OCI-LY1 (cell line): ENCODE measurements around the gene TMEM185A.
"Not testable (repeated sequence)": the region's sequence is repeated elsewhere in the genome, so short reads cannot be mapped to it uniquely, and the experiment has no call there.

Experiments used
- H2AFZ ChIP-seq: fragments of 200-600 bp; sonication (generic), shearing (Covaris generic); 2 replicates; pipeline ENCODE4 v1.6.0; 2014; ENCODE audit warnings: antibody characterized with exemption, mild to moderate bottlenecking, low read length
- H3F3A ChIP-seq: fragments of 200-600 bp; sonication (generic), shearing (Covaris generic); 2 replicates; pipeline ENCODE4 v1.6.0; 2014; ENCODE audit warnings: mild to moderate bottlenecking, antibody characterized with exemption, low read length, moderate library complexity; ENCODE audit not compliant: insufficient read depth
- H3K27ac ChIP-seq: fragments of 200-600 bp; sonication (generic); 2 replicates; pipeline ENCODE4 v1.5.1; 2014; ENCODE audit warnings: low read length, mixed run types, mild to moderate bottlenecking, low read depth; ENCODE audit not compliant: poor library complexity, severe bottlenecking
- H3K27me3 ChIP-seq: fragments of 200-600 bp; sonication (generic); 2 replicates; pipeline ENCODE4 v1.6.0; 2014; ENCODE audit warnings: antibody characterized with exemption, mild to moderate bottlenecking, low read length, moderate library complexity; ENCODE audit not compliant: insufficient read depth
- H3K36me3 ChIP-seq: fragments of 200-600 bp; sonication (generic); 2 replicates; pipeline ENCODE4 v1.6.1; 2014; ENCODE audit warnings: mild to moderate bottlenecking, antibody characterized with exemption, low read length, moderate library complexity, mixed read lengths; ENCODE audit not compliant: insufficient read depth
- H3K4me1 ChIP-seq: fragments of 200-600 bp; sonication (generic); 2 replicates; pipeline ENCODE4 v1.5.1; 2014; ENCODE audit warnings: mild to moderate bottlenecking, low read length, moderate library complexity; ENCODE audit not compliant: insufficient read depth, severe bottlenecking
- H3K4me2 ChIP-seq: fragments of 200-600 bp; sonication (generic), shearing (Covaris generic); 2 replicates; pipeline ENCODE4 v1.6.1; 2014; ENCODE audit warnings: low read length
- H3K4me3 ChIP-seq: fragments of 200-600 bp; sonication (generic); 2 replicates; pipeline ENCODE4 v1.5.1; 2014; ENCODE audit warnings: low read length, low read depth, mild to moderate bottlenecking, mixed read lengths; ENCODE audit not compliant: poor library complexity, severe bottlenecking
- H3K79me2 ChIP-seq: fragments of 200-600 bp; shearing (Covaris generic); 2 replicates; pipeline ENCODE4 v1.6.1; 2016; ENCODE audit warnings: mixed run types, low read length, mixed read lengths; ENCODE audit not compliant: insufficient read depth
- H3K9ac ChIP-seq: fragments of 200-600 bp; sonication (generic), shearing (Covaris generic); 2 replicates; pipeline ENCODE4 v1.6.1; 2014; ENCODE audit warnings: mild to moderate bottlenecking, low read length, mixed read lengths
- H3K9me2 ChIP-seq: fragments of 200-600 bp; sonication (generic), shearing (Covaris generic); 2 replicates; pipeline ENCODE4 v1.6.1; 2014; ENCODE audit warnings: low read depth, mild to moderate bottlenecking, low read length, mixed read lengths
- H3K9me3 ChIP-seq: fragments of 200-600 bp; shearing (Covaris generic); 2 replicates; pipeline ENCODE4 v1.6.1; 2014; ENCODE audit warnings: low read length, mixed read lengths
- H4K20me1 ChIP-seq: fragments of 200-600 bp; sonication (generic), shearing (Covaris generic); 2 replicates; pipeline ENCODE4 v1.6.0; 2016; ENCODE audit warnings: mild to moderate bottlenecking, low read length; ENCODE audit not compliant: insufficient read depth
- EZH2 ChIP-seq: fragments of 200-600 bp; sonication (generic), shearing (Covaris generic); IDR thresholded peaks from 2 replicates; pipeline ENCODE4 v1.8.0; 2017; ENCODE audit warnings: borderline replicate concordance, mixed run types, mild to moderate bottlenecking, antibody characterized with exemption, low read length, moderate library complexity, mixed read lengths
- TF ChIP-seq, protein P1 (sequence below): fragments of 200-600 bp; sonication (generic), shearing (Covaris generic); IDR thresholded peaks from 2 replicates; pipeline ENCODE4 v1.5.1; 2017; ENCODE audit warnings: mild to moderate bottlenecking, antibody characterized with exemption, low read length, moderate library complexity, mixed read lengths

TMEM185A gene

DNA sequence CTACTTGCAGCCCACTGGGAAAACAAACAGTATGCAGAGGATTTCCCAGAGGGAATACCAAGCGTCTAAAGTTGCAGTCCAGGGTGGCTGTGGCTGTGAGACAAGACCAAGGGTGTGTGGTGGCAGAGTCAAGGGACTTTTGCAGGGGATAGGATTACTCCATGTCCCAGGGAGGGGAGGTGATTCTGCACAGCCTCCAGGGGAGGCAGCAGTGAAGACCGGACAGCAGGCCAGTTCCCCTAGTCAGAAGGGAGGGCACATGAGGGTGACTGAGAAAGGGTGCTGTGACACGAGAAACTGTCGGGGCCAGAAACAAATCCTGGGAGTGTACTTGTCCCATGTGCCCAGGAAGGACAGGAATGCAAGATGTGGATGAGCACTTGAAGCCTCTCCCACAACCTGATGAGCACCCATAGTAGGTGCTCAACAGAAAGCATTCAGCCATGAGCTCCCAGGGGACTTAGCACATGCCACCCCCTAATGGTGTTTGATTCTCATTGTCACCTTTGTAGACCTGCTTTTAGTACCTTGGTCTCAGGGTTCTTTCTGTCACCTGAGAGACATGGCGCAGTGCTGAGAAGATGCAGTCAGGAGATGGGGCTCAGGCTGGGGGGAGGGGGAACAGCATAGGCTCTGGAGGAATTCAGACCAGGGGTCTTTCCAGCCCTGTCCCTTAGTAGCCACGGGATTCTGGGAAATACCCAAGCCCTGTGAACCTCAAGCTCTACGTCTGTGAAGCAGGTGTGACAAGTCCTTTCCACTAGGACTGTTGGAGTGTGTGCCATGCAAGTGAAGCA is 63.8 kb downstream of the TMEM185A start:
- Histone ChIP-seq H3K27ac (no peak overlapping the region), H3K27me3 (no peaks in the 10 kb centered on the region), H3K36me3 (no peaks in the 10 kb centered on the region), H4K20me1 (no peaks in the 10 kb centered on the region), H2AFZ (no peak overlapping the region), H3K9me2 (no peaks in the 10 kb centered on the region), H3K4me3 (no peak overlapping the region), H3K9me3 (no peaks in the 10 kb centered on the region), H3F3A (no peaks in the 10 kb centered on the region), H3K4me2 (no peak overlapping the region), H3K4me1 (no peaks in the 10 kb centered on the region), H3K79me2 (no peaks in the 10 kb centered on the region), H3K9ac (no peak overlapping the region)
- TF ChIP-seq, protein P1, sequence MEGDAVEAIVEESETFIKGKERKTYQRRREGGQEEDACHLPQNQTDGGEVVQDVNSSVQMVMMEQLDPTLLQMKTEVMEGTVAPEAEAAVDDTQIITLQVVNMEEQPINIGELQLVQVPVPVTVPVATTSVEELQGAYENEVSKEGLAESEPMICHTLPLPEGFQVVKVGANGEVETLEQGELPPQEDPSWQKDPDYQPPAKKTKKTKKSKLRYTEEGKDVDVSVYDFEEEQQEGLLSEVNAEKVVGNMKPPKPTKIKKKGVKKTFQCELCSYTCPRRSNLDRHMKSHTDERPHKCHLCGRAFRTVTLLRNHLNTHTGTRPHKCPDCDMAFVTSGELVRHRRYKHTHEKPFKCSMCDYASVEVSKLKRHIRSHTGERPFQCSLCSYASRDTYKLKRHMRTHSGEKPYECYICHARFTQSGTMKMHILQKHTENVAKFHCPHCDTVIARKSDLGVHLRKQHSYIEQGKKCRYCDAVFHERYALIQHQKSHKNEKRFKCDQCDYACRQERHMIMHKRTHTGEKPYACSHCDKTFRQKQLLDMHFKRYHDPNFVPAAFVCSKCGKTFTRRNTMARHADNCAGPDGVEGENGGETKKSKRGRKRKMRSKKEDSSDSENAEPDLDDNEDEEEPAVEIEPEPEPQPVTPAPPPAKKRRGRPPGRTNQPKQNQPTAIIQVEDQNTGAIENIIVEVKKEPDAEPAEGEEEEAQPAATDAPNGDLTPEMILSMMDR = no peak
- no peak for TF ChIP-seq EZH2

DNA sequence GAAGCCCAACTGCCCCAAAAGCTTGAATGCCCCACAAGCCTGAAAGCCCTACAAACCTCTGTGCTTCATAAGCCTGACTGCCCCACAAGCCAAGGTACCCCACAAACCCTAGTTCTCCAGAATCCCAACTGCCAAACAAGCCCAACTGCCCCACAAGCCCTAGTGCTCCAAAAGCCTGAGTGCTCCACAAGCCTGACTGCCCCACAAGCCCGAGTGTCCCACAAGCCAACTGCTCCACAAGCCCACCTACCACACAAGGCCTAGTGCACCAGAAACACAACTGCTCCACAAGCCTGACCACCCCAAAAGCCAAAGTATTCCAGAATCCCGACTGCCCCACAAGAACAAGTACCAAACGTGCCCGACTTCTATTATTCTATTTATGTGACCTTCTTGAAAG is 68.2 kb downstream of the TMEM185A start:
- no peaks in the 10 kb centered on the region for H3K79me2 ChIP-seq
- H3F3A ChIP-seq = no peaks in the 10 kb centered on the region
- H3K27ac ChIP-seq = no peak overlapping the region
- no peaks in the 10 kb centered on the region for H3K4me1 ChIP-seq
- no peak overlapping the region for H3K4me3 ChIP-seq
- H3K9me3 ChIP-seq = no peaks in the 10 kb centered on the region
- no peaks in the 10 kb centered on the region for H3K36me3 ChIP-seq
- no peaks in the 10 kb centered on the region for H3K9me2 ChIP-seq
- H3K4me2 ChIP-seq = no peak overlapping the region
- no peak for TF ChIP-seq EZH2
- TF ChIP-seq, protein P1 = no peak
- H4K20me1 ChIP-seq = no peaks in the 10 kb centered on the region
- H3K9ac ChIP-seq = no peak overlapping the region
- H2AFZ ChIP-seq = no peak overlapping the region
- H3K27me3 ChIP-seq = no peaks in the 10 kb centered on the region

DNA sequence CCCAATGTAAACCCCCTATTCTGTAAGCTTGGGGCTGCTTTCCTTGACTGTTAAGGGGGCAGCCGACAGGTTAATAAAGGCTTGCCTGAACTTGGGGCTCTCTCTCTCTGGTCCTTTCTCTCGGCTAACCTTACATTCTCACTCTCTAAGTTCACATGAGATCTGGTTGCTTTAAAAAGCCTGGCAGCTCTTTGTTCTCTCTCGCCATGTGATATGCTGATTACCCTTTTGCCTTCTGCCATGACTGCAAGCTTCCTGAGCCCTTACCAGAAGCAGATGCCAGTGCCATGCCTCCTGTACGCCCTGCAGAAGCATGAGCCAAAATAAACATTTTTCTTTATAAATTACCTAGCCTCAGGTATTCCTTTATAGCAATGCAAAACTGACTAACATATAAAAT is 76.3 kb downstream of the TMEM185A start:
- not testable (repeated sequence) for H3F3A ChIP-seq, H3K4me2 ChIP-seq, H3K27me3 ChIP-seq, H3K9me2 ChIP-seq, H3K79me2 ChIP-seq, H3K9ac ChIP-seq, H3K9me3 ChIP-seq, H3K36me3 ChIP-seq, H3K27ac ChIP-seq, H2AFZ ChIP-seq, H3K4me3 ChIP-seq, H4K20me1 ChIP-seq, H3K4me1 ChIP-seq

DNA sequence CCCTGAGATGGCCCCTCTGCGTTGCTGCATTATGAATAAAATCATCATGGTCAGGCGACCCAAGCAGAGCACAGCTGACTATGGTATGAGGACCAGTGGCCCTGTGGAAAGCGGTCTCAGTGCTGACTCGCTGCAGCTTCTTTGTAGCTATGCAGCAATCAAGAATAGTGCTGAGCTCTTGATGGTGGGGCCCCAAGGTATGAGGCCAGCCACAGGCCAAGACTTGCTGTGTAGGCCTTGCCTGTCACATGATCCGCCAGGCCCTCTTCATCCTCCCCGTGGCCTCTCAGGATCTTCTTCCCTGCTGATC is 79.7 kb downstream of the TMEM185A start:
- H3K36me3 ChIP-seq, H3F3A ChIP-seq, H3K27me3 ChIP-seq, H2AFZ ChIP-seq, H4K20me1 ChIP-seq, H3K79me2 ChIP-seq, H3K27ac ChIP-seq, H3K4me2 ChIP-seq, H3K4me1 ChIP-seq, H3K4me3 ChIP-seq, H3K9ac ChIP-seq, H3K9me2 ChIP-seq, H3K9me3 ChIP-seq: not testable (repeated sequence)

DNA sequence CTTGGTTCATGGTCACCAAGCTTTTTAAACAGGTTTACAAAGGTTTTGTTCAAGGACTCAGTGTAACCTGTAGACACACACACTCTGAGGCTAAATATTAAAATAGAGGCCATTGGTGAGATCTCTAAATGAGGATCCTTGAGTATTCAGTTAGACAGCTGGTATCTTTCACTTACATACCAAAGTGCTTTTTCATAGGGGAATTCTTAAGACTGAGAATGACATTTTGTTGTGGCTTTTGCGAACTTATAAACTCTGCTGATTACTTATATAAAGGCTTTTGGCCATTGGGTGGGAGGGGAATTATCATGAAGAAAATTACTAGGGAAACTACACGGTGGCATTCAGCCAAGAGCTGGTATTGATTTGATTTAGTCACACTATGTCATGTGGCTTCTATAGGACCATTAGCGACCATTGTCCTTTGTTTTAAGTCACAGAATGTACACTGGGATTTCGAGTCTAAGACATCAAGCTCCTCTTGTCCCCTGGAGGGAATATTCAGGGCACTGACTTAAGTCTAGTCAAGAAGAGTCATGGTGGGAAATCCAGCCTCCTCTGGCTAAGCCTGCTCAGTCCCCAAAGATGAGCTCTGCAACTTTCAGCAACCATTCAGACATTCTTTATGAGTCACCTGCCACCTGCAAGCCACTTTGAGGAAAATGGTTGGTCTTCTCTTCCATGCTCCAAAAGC is 80.2 kb downstream of the TMEM185A start:
- H3K27me3 ChIP-seq, H3K36me3 ChIP-seq, H4K20me1 ChIP-seq, H3K27ac ChIP-seq, H3K4me1 ChIP-seq, H3K4me2 ChIP-seq, H3K79me2 ChIP-seq, H3K9me2 ChIP-seq, H3K9me3 ChIP-seq, H3K9ac ChIP-seq, H3K4me3 ChIP-seq, H3F3A ChIP-seq, H2AFZ ChIP-seq: not testable (repeated sequence)

DNA sequence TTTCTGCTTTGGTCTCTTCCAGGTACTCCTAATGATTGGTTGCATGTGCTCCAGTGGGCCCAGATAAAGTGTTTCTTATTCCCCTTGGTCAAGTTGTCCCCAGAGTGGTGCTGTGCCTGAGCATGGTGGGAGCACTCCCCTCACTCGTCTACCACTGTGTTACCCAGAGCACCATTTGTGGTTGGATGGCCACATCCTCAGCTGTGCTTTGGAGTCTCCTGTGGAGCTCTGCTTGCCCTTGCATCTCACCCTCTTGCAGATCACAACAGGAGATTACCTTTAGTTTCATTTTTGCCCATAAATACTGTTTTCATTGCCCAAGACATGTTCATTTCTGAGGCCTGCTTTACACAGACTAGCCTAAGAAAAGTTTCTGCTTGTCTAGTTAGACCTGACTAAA is 81.1 kb downstream of the TMEM185A start:
- not testable (repeated sequence) for H3K9ac ChIP-seq, H3K79me2 ChIP-seq, H3K36me3 ChIP-seq, H3K4me3 ChIP-seq, H3K9me2 ChIP-seq, H3K4me2 ChIP-seq, H3K9me3 ChIP-seq, H3F3A ChIP-seq, H2AFZ ChIP-seq, H3K27me3 ChIP-seq, H3K27ac ChIP-seq, H3K4me1 ChIP-seq, H4K20me1 ChIP-seq
